ENCODE measurements around the gene FPR1.

The FPR1 gene

DNA sequence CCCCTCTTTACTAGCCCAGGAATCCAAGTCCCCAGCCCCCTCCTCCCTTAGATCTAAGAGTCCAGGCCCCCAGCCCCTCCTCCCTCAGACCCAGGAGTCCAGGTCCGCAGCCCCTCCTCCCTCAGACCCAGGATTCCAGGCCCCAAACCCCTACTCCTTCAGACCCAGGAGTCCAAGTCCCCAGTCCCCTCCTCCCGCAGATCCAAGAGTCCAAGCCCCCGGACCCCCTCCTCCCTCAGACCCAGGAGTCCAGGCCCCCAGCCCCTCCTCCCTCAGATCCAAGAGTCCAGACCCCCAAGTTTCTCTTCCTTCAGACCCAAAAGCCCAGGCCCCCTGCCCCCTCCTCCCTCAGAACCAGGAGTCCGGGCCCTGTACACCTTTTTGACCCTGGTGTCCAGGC, 47.1 kb downstream of the FPR1 start:
- DNase-seq (ENCODE audit: low read depth), result no peak

GRCh38 chr19:51703575-51704515, 47.8 kb downstream of the FPR1 start:
- DNase-seq (ENCODE audit: low read depth), result peak; percentile 92

DNA sequence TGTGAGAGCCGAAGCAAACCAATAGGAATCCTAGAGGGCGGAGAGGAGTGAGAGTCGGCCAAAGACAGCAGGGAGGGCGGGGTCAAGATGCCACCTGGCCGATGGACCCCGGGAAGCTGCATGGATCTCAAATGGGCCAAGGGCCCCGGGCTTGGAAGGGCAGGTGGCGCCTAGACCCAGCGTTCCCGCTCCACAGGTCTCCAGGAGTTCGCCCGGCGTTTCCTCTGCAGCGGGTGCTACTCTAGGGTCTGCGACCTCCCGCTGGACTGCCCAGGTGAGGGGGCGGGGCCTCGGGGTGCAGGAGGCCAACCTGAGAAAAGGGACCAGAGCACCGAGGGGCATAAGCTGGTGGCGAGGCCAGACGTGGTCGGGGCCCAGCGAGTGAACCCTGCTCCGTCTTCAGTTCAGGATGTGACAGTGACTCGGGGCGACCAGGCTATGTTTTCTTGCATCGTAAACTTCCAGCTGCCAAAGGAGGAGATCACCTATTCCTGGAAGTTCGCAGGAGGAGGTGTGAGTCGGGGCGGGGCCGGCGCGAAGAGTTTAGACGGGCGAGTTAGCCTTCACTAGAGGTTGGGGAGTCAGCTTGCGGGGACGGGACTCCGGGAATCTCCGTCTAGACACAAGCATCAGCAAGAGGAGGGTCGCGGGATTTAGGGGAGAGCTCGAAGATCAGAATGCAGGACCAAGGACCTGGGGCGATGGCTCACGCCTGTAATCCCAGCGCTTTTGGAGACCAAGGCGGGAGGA, 48.7 kb downstream of the FPR1 start:
- no peak for DNase-seq (ENCODE audit: low read depth)

DNA sequence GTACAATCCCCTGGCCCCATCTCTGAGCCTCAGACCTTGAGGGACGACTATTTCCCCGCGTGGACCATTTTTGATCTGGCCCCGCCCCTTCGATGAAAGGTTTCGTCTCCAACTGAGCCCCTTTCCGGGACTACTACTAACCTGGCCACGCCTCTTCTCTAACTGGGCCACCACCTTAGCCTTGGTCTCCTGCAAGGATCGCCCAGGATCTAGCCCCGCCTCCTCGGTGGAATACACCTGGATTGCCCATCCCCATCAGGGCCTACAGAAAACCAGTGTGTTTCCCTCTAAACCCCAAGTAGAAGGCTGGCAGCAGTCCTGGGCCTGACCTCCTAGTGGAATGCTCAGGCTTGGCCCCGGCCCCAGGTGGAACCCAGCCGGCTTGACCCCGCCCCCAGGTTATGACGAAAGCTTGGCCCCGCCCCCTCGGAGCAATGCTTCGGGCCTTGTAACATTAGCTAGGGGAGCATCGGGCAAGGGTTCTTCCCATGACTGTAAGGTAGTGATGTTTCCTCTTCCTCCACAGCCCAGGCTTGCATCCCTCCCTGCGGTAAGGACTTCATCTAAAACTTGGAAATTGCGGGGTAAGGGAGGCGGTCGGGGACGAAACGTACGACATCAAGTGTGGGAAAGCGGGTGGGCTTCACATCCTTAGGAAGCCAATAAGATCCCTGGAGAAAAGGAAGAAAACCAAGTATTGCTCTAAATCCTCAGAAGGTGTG, 49.4 kb downstream of the FPR1 start:
- DNase-seq (ENCODE audit: low read depth), result peak; percentile 43

DNA sequence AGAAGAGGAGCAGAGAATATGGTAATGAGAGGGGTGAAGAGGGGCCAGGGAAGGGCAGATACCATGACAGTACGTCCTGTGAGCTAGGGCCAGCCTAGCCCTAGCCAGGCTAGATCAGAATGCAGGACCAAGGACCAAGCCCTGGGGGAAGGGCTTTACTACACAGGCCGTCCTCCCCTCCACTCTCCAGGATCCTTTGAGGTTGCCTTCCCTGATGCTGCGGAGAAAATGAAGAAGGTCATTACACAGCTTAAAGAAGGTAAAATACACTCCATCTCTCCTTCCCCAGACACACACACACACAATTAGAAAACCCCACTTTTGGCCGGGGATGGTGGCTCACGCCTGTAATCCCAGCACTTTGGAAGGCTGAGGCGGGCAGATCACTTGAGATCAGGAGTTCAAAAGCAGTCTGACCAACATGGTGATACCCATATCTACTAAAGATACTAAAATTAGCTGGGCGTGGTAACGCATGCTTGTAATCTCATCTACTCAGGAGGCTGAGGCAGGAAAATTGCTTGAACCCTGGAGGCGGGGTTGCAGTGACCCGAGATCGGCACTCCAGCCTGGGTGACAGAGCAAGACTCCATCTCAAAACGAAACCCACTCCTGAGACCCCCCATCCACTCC, 50.1 kb downstream of the FPR1 start:
- DNase-seq (ENCODE audit: low read depth), result no peak

GRCh38 chr19:51699170-51699569, 52.5 kb downstream of the FPR1 start:
- DNase-seq (ENCODE audit: low read depth), result no peak

- DNase-seq (ENCODE audit: low read depth), result peak; percentile 42
These were observed 53.4 kb downstream of the FPR1 start for GRCh38 chr19:51698296-51698695.

GRCh38 chr19:51697169-51697776, 54.4 kb downstream of the FPR1 start:
- no peak for DNase-seq (ENCODE audit: low read depth)

GRCh38 chr19:51696606-51697005, 55.1 kb downstream of the FPR1 start:
- no peak for DNase-seq (ENCODE audit: low read depth)

Measured in EH (cell line).